NCI-H82 (cell line): ENCODE measurements around the gene PPP3R1.

Experiments used
- DNase-seq: peaks from one replicate; lab custom pipeline; 2025; lab: John Stamatoyannopoulos, UW

Gene PPP3R1

DNA sequence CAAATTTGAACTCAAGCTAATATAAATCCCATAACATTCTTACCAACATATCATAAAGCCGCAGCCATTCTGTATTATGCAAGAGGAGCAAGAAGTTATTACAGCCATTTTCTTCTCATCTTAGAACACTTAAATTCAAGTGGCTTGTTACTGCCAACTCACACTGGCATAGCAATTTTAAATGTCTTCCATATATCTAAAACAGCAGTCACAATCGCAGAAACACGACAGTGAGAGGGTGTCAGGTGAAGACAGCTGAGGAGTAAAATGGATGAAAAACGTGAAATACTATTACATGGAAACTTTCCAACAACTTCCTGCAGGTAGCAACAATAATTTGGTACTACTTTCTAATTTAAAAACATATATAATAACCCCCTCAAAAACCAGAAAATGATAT, 17.9 kb downstream of the PPP3R1 start:
- no peak for DNase-seq

GRCh38 chr2:68231061-68231372, 21.3 kb downstream of the PPP3R1 start:
- DNase-seq, result peak; percentile 40

GRCh38 chr2:68230241-68231060, 21.9 kb downstream of the PPP3R1 start:
- no peak for DNase-seq

GRCh38 chr2:68226794-68227193, 25.5 kb downstream of the PPP3R1 start:
- no peak for DNase-seq

- peak; percentile 91 for DNase-seq
These were observed 27.2 kb downstream of the PPP3R1 start for GRCh38 chr2:68225119-68225632.

DNA sequence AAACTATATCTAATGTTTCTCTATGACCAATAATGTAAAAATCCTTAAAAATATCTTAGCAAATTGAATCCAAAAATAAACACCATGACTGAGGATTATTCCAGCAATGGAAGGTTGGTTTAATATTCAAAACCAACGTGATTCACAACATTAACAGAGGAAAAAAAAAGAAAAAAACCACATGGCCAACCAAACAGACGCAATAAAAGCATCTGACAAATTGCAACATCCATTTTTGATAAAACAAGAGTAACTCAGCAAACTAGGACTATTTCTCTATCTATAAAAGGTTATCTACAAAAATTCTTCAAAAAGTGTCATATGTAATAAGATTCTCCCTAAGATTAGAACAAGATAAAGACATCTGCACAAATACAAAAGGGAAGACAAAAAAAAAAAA, 28.9 kb downstream of the PPP3R1 start:
- no peak for DNase-seq

DNA sequence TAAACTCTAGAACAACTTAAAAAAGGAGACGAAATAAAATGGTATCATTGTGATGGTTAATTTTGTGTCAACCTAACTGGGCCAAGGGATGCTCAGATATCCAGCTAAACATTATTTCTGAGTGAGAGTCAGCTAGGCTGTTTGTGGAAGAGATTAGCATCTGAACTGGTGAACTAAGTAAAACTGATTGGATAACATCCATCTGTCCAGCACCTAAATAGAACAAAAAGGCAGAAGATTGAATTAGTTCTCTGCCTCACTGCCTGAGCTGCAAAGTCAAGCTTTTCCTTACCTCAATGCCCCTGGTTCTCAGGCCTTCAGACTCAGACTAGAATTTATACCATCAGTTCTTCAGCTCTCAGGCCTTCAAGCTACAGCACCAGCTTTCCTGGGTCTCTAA, 30.0 kb downstream of the PPP3R1 start:
- DNase-seq, result peak; percentile 96

GRCh38 chr2:68218343-68218901, 33.9 kb downstream of the PPP3R1 start:
- DNase-seq, result no peak

DNA sequence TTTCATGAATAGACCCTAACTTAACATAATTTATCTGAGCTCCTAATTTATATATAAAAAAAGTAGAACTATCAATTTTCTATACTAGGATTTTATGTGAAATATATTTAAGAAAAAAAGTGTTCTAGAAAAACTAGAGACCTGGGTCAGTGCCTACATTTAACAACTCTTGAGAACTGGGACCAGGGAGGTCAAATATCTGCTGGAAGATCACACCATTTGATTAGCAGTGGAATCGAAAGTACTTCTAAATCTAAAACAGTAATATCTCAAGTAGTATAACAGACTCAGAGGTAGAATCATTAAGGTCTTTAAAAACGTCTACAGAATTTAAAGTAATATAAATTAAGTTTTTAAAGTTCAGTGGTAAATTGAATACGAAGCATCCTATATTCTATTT, 34.6 kb downstream of the PPP3R1 start:
- DNase-seq, result no peak

DNA sequence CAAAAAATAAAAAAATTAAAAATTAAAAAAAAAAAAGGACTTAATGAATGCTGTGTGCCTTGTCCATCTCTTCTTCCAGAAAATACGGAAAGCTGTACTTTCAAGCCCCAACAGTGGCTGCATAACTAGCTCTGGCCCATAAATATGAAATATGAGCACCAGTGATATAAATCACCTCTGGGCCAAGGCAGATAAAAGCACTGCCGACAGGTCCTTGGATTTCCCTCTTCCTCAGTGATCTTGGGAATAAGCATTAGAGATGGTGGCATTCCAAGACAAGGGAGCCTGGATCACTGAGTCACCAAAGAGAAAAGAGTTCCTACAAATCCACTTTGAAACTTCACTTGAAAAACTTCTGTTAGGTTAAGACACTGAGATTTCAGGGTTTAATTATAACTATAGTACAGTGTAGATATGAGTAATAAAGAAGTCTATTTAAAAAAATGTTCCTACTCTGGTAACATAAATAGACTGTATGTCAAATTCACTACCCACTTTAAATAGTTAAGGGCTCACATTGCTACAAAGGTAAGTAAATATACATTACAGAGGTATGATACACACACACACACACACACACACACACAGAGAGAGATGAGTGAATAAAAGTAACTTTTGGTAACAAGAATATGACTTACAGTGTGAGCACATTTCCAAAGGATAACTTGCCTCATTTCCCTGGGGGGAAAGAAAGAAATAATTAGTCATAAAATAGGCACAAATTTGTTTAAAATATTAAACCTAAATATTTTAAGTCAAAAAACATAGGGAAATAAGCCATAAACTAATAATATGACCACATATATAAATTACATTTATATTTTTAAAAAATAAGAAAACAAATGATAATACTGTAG, 35.6 kb downstream of the PPP3R1 start:
- DNase-seq, result no peak

- DNase-seq, result no peak
These were observed 38.0 kb downstream of the PPP3R1 start for GRCh38 chr2:68214381-68214780.

DNA sequence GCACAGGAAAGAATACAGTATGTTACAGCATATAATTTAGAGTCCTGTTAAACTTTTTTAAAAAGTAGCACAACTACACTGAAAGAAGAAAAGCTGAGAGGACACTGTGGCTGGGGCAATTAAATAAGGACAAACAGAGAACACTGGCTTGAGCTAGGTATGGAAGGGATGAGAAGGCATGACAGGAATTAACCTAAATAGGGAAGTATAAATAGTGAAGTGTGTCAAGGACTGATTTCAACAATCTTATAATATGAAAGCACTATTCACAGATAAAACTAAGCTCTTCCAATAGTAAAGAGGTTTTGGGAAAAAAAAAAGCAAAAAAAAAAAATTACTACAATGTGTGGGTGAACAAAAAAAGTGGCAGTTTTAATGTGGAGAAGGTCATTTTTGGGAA, 45.5 kb downstream of the PPP3R1 start:
- DNase-seq, result no peak

DNA sequence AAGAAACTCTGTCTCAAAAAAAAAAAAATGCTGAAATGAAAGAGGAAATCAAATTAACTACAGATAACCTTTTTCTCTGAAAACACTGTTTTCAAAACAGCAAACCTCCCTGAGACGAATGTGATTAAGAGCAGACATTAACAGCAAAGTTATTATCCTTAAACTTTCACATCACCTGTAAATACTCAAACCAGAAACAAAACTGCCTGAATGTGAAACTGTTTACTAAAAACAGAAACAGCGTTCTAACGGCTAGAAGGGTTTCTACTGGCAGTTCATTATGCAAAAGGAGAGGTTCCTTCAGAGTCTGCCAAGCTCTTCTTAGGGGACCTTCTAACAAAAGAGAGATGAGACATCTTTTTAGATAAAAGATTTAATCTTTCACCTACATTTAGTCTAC, 48.7 kb downstream of the PPP3R1 start:
- DNase-seq, result no peak

- DNase-seq, result no peak
These were observed 52.1 kb downstream of the PPP3R1 start for GRCh38 chr2:68200157-68200787.

DNA sequence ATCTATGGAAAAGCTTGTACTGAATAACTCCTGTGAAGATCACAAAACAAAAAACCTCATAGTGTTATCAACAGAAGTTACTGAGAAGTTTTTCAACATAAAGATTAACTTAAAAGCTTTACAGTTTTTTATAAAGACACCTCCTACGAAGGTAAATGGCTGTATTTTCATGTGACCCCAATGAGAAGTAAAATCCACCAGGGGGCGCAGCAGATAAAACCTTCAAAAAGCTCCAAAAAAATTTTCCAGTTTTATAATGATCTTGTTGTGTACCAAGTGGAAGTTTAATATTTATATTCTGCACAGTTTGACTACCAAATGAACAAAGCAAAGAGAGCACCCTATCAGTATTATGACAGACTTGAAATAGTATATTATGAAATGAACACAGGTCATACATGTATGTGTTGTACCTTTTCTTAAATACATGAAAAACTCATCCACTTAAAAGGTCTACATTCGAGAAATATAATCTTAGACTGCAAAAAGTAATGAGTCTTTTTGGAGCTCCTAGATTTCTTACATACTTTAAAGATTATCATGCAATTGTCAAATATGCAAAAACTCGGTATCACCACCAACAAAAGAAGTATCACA, 56.1 kb downstream of the PPP3R1 start:
- DNase-seq, result peak; percentile 54

DNA sequence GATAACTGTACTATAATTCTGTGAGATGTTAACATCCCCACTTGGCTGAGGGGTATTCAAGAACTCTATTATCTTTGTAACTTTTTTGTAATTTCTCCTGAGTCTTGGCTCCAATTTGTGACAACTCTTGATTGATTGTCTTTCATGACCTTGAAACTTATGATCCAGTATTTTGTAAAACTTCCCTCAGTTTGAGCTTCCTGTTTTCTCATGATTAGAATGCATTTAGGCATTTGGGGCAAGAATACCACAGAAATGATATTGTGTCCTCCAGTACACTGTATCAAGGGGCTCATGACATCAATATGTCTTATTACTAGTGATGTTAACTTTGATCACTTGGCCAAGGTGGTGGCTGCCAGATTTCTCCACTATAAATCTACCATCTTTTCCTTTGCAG, 57.2 kb downstream of the PPP3R1 start:
- no peak for DNase-seq

DNA sequence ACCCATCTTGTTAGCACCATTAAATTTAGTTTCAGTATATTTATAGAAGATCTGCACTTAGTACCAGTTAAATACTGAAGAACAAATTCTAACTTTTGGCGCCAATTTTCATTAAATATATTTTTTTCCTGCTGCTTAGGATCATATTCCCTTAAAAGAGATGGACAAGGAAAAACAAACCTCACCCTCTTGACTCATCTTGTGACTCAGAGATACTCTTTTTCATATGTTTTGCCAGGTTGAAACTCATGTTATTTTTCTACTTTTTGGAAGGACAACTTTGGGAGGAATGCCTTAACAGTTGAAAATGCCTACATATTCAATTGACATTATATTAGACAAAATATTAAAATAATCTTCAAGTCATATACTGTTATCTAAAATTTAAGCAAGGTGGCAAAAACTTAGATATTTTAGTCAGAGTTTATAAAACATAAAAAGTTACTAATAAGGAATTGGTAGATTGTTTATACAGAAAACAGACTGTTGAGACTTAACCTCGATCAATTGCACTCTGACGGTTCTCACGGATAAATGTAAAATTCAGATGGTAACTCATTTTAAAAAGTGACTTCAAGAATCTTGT, 58.5 kb downstream of the PPP3R1 start:
- DNase-seq, result no peak

GRCh38 chr2:68193144-68193543, 59.2 kb downstream of the PPP3R1 start:
- DNase-seq, result no peak

- no peak for DNase-seq
These were observed 61.2 kb downstream of the PPP3R1 start for GRCh38 chr2:68190991-68191731.

DNA sequence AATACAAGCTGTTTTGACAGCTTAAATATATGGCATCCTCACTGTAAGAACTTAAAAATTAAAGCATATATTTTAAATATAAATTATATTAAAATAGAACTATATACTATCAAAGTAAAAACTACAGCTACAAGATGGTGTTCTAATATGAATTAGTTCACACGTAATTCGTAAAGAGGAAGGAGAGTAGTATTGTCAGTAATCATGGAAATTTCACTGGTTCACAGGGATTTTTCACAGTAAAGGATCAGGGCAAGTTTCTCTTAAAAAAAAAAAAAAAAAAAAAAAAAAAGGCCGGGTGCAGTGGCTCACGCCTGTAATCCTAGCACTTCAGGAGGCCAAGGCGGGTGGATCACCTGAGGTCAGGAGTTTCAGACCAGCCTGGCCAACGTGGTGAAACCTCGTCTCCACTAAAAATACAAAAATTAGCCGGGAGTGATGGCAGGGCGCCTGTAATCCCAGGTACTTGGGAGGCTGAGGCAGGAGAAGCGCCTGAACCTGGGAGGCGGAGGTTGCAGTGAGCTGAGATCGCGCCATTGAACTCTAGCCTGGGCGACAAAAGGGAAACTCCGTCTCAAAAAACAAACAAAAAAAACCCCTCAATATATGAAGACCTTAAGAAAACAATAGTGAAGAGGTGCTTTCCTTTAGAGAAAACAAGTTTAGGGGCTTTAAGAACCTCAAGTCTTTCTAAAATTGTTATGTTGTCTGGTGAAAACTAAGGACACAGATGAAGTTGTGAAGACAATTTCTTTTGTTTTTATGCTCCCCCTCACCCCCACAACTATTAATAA, 62.1 kb downstream of the PPP3R1 start:
- DNase-seq, result peak; percentile 19
